Endothelial cell (in vitro differentiated cells): ENCODE measurements around the gene PRMT7. TPM values are rescaled to one million over a fixed set of nuclear protein-coding genes. Genes with fewer than 3 reads are reported as not detected.

Source experiments
- DNase-seq: peaks from one replicate; pipeline ENCODE4 v3.0.0; 2021; ENCODE audit warnings: low spot score
- H3K27ac Mint-ChIP-seq: one replicate; pipeline ENCODE4 v1.8.0; 2021; ENCODE audit warnings: mixed read lengths, inconsistent platforms; ENCODE audit not compliant: unreplicated experiment
- H3K27me3 Mint-ChIP-seq: one replicate; pipeline ENCODE4 v1.8.0; 2021; ENCODE audit warnings: mild to moderate bottlenecking, moderate library complexity, mixed read lengths, inconsistent platforms; ENCODE audit not compliant: unreplicated experiment
- H3K36me3 Mint-ChIP-seq: one replicate; pipeline ENCODE4 v1.8.0; 2021; ENCODE audit warnings: mild to moderate bottlenecking, low read depth, mixed read lengths, inconsistent platforms; ENCODE audit not compliant: unreplicated experiment
- H3K4me1 Mint-ChIP-seq: one replicate; pipeline ENCODE4 v1.8.0; 2021; ENCODE audit warnings: mild to moderate bottlenecking, mixed read lengths, inconsistent platforms; ENCODE audit not compliant: unreplicated experiment
- H3K4me3 Mint-ChIP-seq: one replicate; pipeline ENCODE4 v1.8.0; 2021; ENCODE audit warnings: mild to moderate bottlenecking, mixed read lengths, inconsistent platforms; ENCODE audit not compliant: unreplicated experiment
- H3K9me3 Mint-ChIP-seq: one replicate; pipeline ENCODE4 v1.8.0; 2021; ENCODE audit warnings: mixed read lengths, inconsistent platforms; ENCODE audit not compliant: unreplicated experiment
- CTCF ChIP-seq: fragments of 200-600 bp; sonication (generic); IDR thresholded peaks from one replicate; pipeline ENCODE4 v1.5.0; 2021; ENCODE audit warnings: antibody characterized with exemption; ENCODE audit not compliant: unreplicated experiment
- total RNA-seq: library from RNA; stranded (reverse); fragmentation: NEBNext Ultra II Directional; extraction: Animal tissue kit (Norgen Biotek cat#: 25700); gene quantifications from one replicate; pipeline ENCODE4 v1.2.1, GENCODE V29; 2021; ENCODE audit not compliant: unreplicated experiment

PRMT7 gene
- total RNA-seq, 1 donor from 2014 or later = 42.8 TPM

- Mint-ChIP-seq H3K27ac (no peak overlapping the region), H3K4me1 (no peaks in the 10 kb centered on the region), H3K36me3 (peaks cover 44% of the 10 kb centered on the region), H3K9me3 (no peaks in the 10 kb centered on the region), H3K4me3 (peak overlapping the region; percentile 51), H3K27me3 (peaks cover 4% of the 10 kb centered on the region)
- no peak for TF ChIP-seq CTCF
- DNase-seq = no peak
Measured at GRCh38 chr16:68348639-68349445, 38.0 kb downstream of the PRMT7 start.

GRCh38 chr16:68349838-68350410 is 39.1 kb downstream of the PRMT7 start:
- Mint-ChIP-seq H3K4me1 (no peaks in the 10 kb centered on the region), H3K9me3 (no peaks in the 10 kb centered on the region), H3K27ac (no peak overlapping the region), H3K36me3 (peaks cover 48% of the 10 kb centered on the region), H3K27me3 (peaks cover 6% of the 10 kb centered on the region), H3K4me3 (no peak overlapping the region)
- no peak for TF ChIP-seq CTCF
- DNase-seq = no peak

GRCh38 chr16:68350813-68351350 is 40.1 kb downstream of the PRMT7 start:
- peaks cover 52% of the 10 kb centered on the region for H3K36me3 Mint-ChIP-seq
- no peak overlapping the region for H3K4me3 Mint-ChIP-seq
- peaks cover 7% of the 10 kb centered on the region for H3K27me3 Mint-ChIP-seq
- no peak overlapping the region for H3K27ac Mint-ChIP-seq
- no peak for TF ChIP-seq CTCF
- H3K4me1 Mint-ChIP-seq = peaks cover under 1% of the 10 kb centered on the region
- H3K9me3 Mint-ChIP-seq = no peaks in the 10 kb centered on the region
- no peak for DNase-seq

GRCh38 chr16:68351463-68351862 is 40.6 kb downstream of the PRMT7 start:
- Mint-ChIP-seq H3K4me1 (peaks cover 5% of the 10 kb centered on the region), H3K9me3 (no peaks in the 10 kb centered on the region), H3K4me3 (no peak overlapping the region), H3K36me3 (peaks cover 51% of the 10 kb centered on the region), H3K27ac (no peak overlapping the region), H3K27me3 (peaks cover 7% of the 10 kb centered on the region)
- DNase-seq = no peak
- TF ChIP-seq CTCF = no peak

- H3K4me1 Mint-ChIP-seq = peaks cover 9% of the 10 kb centered on the region
- H3K9me3 Mint-ChIP-seq = no peaks in the 10 kb centered on the region
Measured at GRCh38 chr16:68351991-68352431, 41.2 kb downstream of the PRMT7 start.

More at GRCh38 chr16:68351991-68352431, 41.2 kb downstream of the PRMT7 start:
- peaks cover 46% of the 10 kb centered on the region for H3K36me3 Mint-ChIP-seq
- no peak overlapping the region for H3K4me3 Mint-ChIP-seq
- DNase-seq = no peak
- TF ChIP-seq CTCF = no peak
- H3K27me3 Mint-ChIP-seq = peaks cover 5% of the 10 kb centered on the region
- no peak overlapping the region for H3K27ac Mint-ChIP-seq
